ENCODE data around the gene SLC22A3.

GRCh38 chr6:160316261-160316660, 31.9 kb upstream of the SLC22A3 start:
- TF ChIP-seq EZH2 (IDR thresholded peaks at IDR 0.05; ENCODE audit: borderline replicate concordance, insufficient read depth, low read depth, low read length, poor library complexity, severe bottlenecking) (no peak), CTCF (IDR thresholded peaks at IDR 0.05) (no peak)
